ENCODE results near the gene AATK. TPM values are rescaled to one million over a fixed set of nuclear protein-coding genes. Genes with fewer than 3 reads are reported as not detected.

Gene AATK
- total and polyA plus RNA-seq, 2 donors (not counting 3 experiments of a cell fraction or from before 2014, with no cell fraction given) = 0.69 to 1.00 TPM

DNA sequence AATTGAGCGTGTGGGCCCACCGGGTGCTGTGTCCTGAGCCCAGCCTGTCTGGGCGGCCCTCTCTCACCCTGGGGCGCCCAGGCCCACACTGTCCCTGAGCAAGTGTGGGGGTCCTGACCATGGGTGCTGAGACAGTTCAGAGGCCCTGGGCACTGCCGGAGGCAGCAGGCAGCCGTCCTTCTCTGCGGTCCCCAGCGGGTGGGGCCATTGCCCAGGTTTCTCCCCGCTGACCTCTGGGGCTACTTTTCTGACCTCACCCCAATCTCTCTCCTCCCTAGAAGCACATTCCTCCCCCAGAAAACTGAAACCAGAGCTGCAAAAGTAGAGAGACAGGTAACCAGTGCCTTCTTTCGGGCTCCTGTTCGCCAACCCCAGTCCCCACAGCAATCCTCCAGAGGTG, 36.7 kb downstream of the AATK start:
- H2AFZ ChIP-seq (ENCODE audit: low read depth, low read length) = no peak overlapping the region
- no peaks in the 10 kb centered on the region for H3K36me3 ChIP-seq (ENCODE audit: control insufficient read depth in 2 of 2, extremely low read depth in 1 of 2, insufficient read depth in 2 of 2, low read length in 2 of 2)
- ChIA-PET POLR2A (no interaction called here), CTCF (no interaction called here)
- no peak for TF ChIP-seq POLR2AphosphoS5 (IDR thresholded peaks at IDR 0.05; ENCODE audit: insufficient read depth, low read depth, low read length)
- no peak for TF ChIP-seq MYC (IDR thresholded peaks at IDR 0.05; ENCODE audit: low read depth, low read length)
- no peak for TF ChIP-seq POLR2A (IDR thresholded peaks at IDR 0.05; ENCODE audit: low read depth, low read length)
- no peak for TF ChIP-seq JUN (IDR thresholded peaks at IDR 0.05; ENCODE audit: borderline replicate concordance, insufficient read depth, insufficient read length, low read depth)
- TF ChIP-seq GATA2 (IDR thresholded peaks at IDR 0.05; ENCODE audit: insufficient read depth, insufficient read length, low read depth, low read length) = no peak
- no peak for TF ChIP-seq FOS (IDR thresholded peaks at IDR 0.05; ENCODE audit: borderline replicate concordance, insufficient read depth, low read length)
- TF ChIP-seq, protein P1, sequence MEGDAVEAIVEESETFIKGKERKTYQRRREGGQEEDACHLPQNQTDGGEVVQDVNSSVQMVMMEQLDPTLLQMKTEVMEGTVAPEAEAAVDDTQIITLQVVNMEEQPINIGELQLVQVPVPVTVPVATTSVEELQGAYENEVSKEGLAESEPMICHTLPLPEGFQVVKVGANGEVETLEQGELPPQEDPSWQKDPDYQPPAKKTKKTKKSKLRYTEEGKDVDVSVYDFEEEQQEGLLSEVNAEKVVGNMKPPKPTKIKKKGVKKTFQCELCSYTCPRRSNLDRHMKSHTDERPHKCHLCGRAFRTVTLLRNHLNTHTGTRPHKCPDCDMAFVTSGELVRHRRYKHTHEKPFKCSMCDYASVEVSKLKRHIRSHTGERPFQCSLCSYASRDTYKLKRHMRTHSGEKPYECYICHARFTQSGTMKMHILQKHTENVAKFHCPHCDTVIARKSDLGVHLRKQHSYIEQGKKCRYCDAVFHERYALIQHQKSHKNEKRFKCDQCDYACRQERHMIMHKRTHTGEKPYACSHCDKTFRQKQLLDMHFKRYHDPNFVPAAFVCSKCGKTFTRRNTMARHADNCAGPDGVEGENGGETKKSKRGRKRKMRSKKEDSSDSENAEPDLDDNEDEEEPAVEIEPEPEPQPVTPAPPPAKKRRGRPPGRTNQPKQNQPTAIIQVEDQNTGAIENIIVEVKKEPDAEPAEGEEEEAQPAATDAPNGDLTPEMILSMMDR (IDR thresholded peaks at IDR 0.05; ENCODE audit: extremely low read depth in 1 of 2, insufficient read depth in 1 of 2, low read depth in 1 of 2, low read length in 2 of 2) = no peak
- TF ChIP-seq EZH2 (IDR thresholded peaks at IDR 0.05; ENCODE audit: borderline replicate concordance, low read depth, low read length, severe bottlenecking) = no peak
- TF ChIP-seq, protein P2, sequence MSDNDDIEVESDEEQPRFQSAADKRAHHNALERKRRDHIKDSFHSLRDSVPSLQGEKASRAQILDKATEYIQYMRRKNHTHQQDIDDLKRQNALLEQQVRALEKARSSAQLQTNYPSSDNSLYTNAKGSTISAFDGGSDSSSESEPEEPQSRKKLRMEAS (IDR thresholded peaks at IDR 0.05; ENCODE audit: insufficient read depth, insufficient read length) = no peak
- no peak overlapping the region for H3K27ac ChIP-seq (ENCODE audit: insufficient read depth, low read depth, low read length)
- no peak overlapping the region for H3K9ac ChIP-seq (replicated peaks; ENCODE audit: extremely low read depth, insufficient read depth, low read length)
- dilution Hi-C loops (cut with MboI; ENCODE audit: extremely low pct_ligation_motif_present, low sequenced_read_pairs) (no loop called here), intact Hi-C loops (cut with micrococcal nuclease) (no loop called here)
- no peak overlapping the region for H3K4me3 ChIP-seq (replicated peaks in 1 of 3; ENCODE audit: insufficient read depth in 1 of 3, low read depth in 1 of 3, low read length in 3 of 3)
- DNase-seq (ENCODE audit: low read depth, low spot score) = no peak
- no peak for FAIRE-seq
- BruUV-seq (replicated peaks) = no TSS peak
- no peaks in the 10 kb centered on the region for H3K9me1 ChIP-seq (replicated peaks; ENCODE audit: control insufficient read depth, extremely low read depth, insufficient read depth, low read length)
- H4K20me1 ChIP-seq (replicated peaks; ENCODE audit: control insufficient read depth, extremely low read depth, insufficient read depth, low read length) = no peaks in the 10 kb centered on the region
- no peaks in the 10 kb centered on the region for H3K9me3 ChIP-seq (replicated peaks; ENCODE audit: control insufficient read depth, insufficient read depth, low read length)
- no peaks in the 10 kb centered on the region for H3K79me2 ChIP-seq (ENCODE audit: control insufficient read depth, insufficient read depth, low read length)
- no peaks in the 10 kb centered on the region for H3K4me1 ChIP-seq (ENCODE audit: control insufficient read depth, extremely low read depth, insufficient read depth, low read length)
- no peaks in the 10 kb centered on the region for H3K27me3 ChIP-seq (ENCODE audit: control insufficient read depth in 2 of 2, insufficient read depth in 2 of 2, low read length in 2 of 2)
- no peak overlapping the region for H3K4me2 ChIP-seq (ENCODE audit: insufficient read depth, low read length)

Measured in endothelial cell of umbilical vein (primary cell).